Thyroid gland (tissue), 4 donors: ENCODE results near the gene PFDN1. TPM values are rescaled to one million over a fixed set of nuclear protein-coding genes. Genes with fewer than 3 reads are reported as not detected.
"Not testable (repeated sequence)": the region's sequence is repeated elsewhere in the genome, so short reads cannot be mapped to it uniquely, and the experiment has no call there.

ENCODE experiments used
- DNase-seq, 2 donors: peaks; one replicate each; pipeline ENCODE4 v3.0.0-alpha.2; 2019
- H3K27ac ChIP-seq, 3 donors: fragments of 200-600 bp; sonication (generic); 1 replicate in 2 of 3; 2 replicates in 1 of 3; pipeline ENCODE4 v1.5.1; 2016 to 2019; ENCODE audit warnings: mild to moderate bottlenecking in 1 of 3, moderate library complexity in 1 of 3
- H3K27me3 ChIP-seq: fragments of 200-600 bp; sonication (generic); one replicate; pipeline ENCODE4 v1.5.1; 2019
- H3K36me3 ChIP-seq, 2 donors: fragments of 200-600 bp; sonication (generic); one replicate each; pipeline ENCODE4 v1.5.1; 2016 to 2019
- H3K4me1 ChIP-seq, 2 donors: fragments of 200-600 bp; sonication (generic); one replicate each; pipeline ENCODE4 v1.5.1; 2017 to 2019
- H3K4me3 ChIP-seq, 3 donors: fragments of 200-600 bp; sonication (generic); replicated peaks in 1 of 3; 1 replicate in 2 of 3; 2 replicates in 1 of 3; pipeline ENCODE4 v1.5.1; 2016; ENCODE audit warnings: mild to moderate bottlenecking in 1 of 3
- H3K9me3 ChIP-seq: fragments of 200-600 bp; sonication (generic); one replicate; pipeline ENCODE4 v1.5.1; 2017
- CTCF ChIP-seq, 6 experiments: fragments of 200-600 bp in 3 of 6; fragments of 450-650 bp in 3 of 6; sonication (generic) in 3 of 6; IDR thresholded peaks; one replicate each; pipeline ENCODE4 v1.5.1; 2016 to 2019; ENCODE audit warnings: antibody characterized with exemption in 6 of 6, mild to moderate bottlenecking in 2 of 6, inconsistent platforms in 1 of 6, moderate library complexity in 1 of 6
- POLR2A ChIP-seq, 2 donors: fragments of 450-650 bp; IDR thresholded peaks; one replicate each; pipeline ENCODE4 v1.6.1; 2017; ENCODE audit warnings: antibody characterized with exemption in 2 of 2, mild to moderate bottlenecking in 2 of 2, moderate library complexity in 1 of 2
- WGBS, 2 donors: methylation state at CpG; one replicate each; pipeline ENCODE4 v1.1.5; 2017; 5-methylcytosine and 5-hydroxymethylcytosine counted together
- intact Hi-C: fragments of 100-400 bp; cut with DNase I; formaldehyde crosslinking; loops from one replicate; pipeline ENCODE4 v1.15.1; 2023
- total RNA-seq, 4 donors: library from RNA; depleted of rRNA; stranded (reverse); fragments of >200 nt; gene quantifications; one replicate each; pipeline ENCODE4 v1.2.3, GENCODE V29; 2016

PFDN1 gene
- total RNA-seq, 4 donors from 2014 or later: 58.2 to 106 (median 87.8) TPM

DNA sequence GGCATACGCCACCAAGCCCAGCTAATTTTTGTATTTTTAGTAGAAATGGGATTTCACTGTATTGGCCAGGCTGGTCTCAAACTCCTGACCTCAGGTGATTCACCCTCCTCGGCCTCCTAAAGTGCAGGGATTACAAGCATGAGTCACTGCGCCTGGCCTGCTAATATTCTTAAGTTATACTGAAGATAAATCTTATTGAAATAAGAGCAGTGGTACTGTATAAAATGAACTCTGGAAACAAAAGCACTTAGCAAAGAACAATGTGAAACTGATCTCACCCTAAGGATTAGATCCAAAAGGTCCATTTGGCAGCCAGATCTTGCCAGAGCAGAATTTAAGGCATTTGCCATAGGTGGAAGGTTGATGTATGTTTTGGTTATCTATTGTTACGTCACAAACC lies 100.8 kb downstream of the PFDN1 start:
- WGBS, 2 donors: 77 to 85% methylated on average over 4 of the region's 4 CpGs
- no peaks in the 10 kb centered on the region for H3K36me3 ChIP-seq
- no peaks in the 10 kb centered on the region for H3K9me3 ChIP-seq
- peaks cover 9% of the 10 kb centered on the region in 2 donors for H3K4me1 ChIP-seq
- H3K27me3 ChIP-seq: no peaks in the 10 kb centered on the region
- no peak for DNase-seq
- H3K27ac ChIP-seq: no peak overlapping the region
- TF ChIP-seq CTCF (IDR thresholded peaks at IDR 0.05) (no peak), POLR2A (IDR thresholded peaks at IDR 0.05) (no peak)
- H3K4me3 ChIP-seq: no peak overlapping the region
- intact Hi-C loops: no loop called here

DNA sequence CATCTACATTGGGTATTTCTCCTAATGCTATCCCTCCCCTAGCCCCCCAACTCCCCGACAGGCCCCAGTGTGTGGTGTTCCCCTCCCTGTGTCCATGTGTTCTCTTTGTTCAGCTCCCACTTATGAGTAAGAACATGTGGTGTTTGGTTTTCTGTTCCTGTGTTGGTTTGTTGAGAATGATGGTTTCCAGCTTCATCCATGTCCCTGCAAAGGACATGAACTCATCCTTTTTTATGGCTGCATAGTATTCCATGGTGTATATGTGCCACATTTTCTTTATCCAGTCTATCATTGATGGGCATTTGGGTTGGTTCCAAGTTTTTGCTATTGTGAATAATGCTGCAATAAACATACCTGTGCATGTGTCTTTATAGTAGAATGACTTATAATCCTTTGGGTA lies 104.0 kb downstream of the PFDN1 start:
- H3K36me3 ChIP-seq: not testable (repeated sequence)

GRCh38 chr5:140197023-140197422 lies 105.9 kb downstream of the PFDN1 start:
- no peak overlapping the region for H3K27ac ChIP-seq
- no peak for DNase-seq
- H3K36me3 ChIP-seq: no peaks in the 10 kb centered on the region
- WGBS, 2 donors: 95 to 97% methylated on average over 2 of the region's 2 CpGs
- H3K4me1 ChIP-seq: peaks cover 16 to 19% of the 10 kb centered on the region in 2 donors
- H3K4me3 ChIP-seq: no peak overlapping the region
- H3K9me3 ChIP-seq: no peaks in the 10 kb centered on the region
- no peaks in the 10 kb centered on the region for H3K27me3 ChIP-seq
- TF ChIP-seq CTCF (IDR thresholded peaks at IDR 0.05) (no peak), POLR2A (IDR thresholded peaks at IDR 0.05) (no peak)
- intact Hi-C loops: no loop called here

More for the DNA sequence above, 104.0 kb downstream of the PFDN1 start:
- DNase-seq, H3K9me3 ChIP-seq, H3K27me3 ChIP-seq, H3K27ac ChIP-seq, H3K4me3 ChIP-seq, intact Hi-C loops: not testable (repeated sequence)
- H3K4me1 ChIP-seq: peaks cover 16 to 19% of the 10 kb centered on the region in 2 donors
- 95 to 100% methylated on average over 1 of the region's 1 CpG for WGBS, 2 donors

- Histone ChIP-seq H3K4me3 (no peak overlapping the region), H3K27ac (no peak overlapping the region), H3K36me3 (no peaks in the 10 kb centered on the region), H3K9me3 (no peaks in the 10 kb centered on the region), H3K27me3 (no peaks in the 10 kb centered on the region), H3K4me1 (peaks cover 16 to 19% of the 10 kb centered on the region in 2 donors)
- WGBS, 2 donors: 80 to 88% methylated on average over 2 of the region's 2 CpGs
- TF ChIP-seq POLR2A (IDR thresholded peaks at IDR 0.05): no peak
- no peak for TF ChIP-seq CTCF (IDR thresholded peaks at IDR 0.05)
- DNase-seq: no peak
- intact Hi-C loops: no loop called here
Observed at GRCh38 chr5:140196115-140196814, 106.6 kb downstream of the PFDN1 start.

Other genes starting within 250 kb of the PFDN1 start
- gene PURA, start 189.0 kb downstream of the PFDN1 start, total RNA-seq: 10 to 100 TPM; 37.4 to 60.5 (median 44.7) TPM
- gene IGIP, start 177.2 kb downstream of the PFDN1 start, total RNA-seq: 10 to 100 TPM; 25.1 to 41.3 (median 28.6) TPM
- gene CYSTM1, start 127.9 kb downstream of the PFDN1 start, total RNA-seq: 100 to 1,000 TPM in 2 of 4 donors, 10 to 100 TPM in 2; 55.4 to 238 (median 112) TPM
- 10 to 100 TPM in 3 of 4 donors, 1 to 10 TPM in 1; 5.8 to 13.0 (median 12.6) TPM for gene HBEGF, start 43.5 kb upstream of the PFDN1 start, total RNA-seq
- under 1 TPM in 3 of 4 donors, not detected in 1; 0.29 to 0.45 (median 0.29) TPM for gene SLC4A9, start 57.1 kb upstream of the PFDN1 start, total RNA-seq
- gene ANKHD1, start 98.7 kb upstream of the PFDN1 start, total RNA-seq: 100 to 1,000 TPM; 148 to 247 (median 163) TPM
- gene EIF4EBP3, start 244.6 kb upstream of the PFDN1 start, total RNA-seq: 10 to 100 TPM in 3 of 4 donors, 1 to 10 TPM in 1; 9.1 to 18.9 (median 15.6) TPM